Stimulated activated CD8-positive, alpha-beta memory T cell treated with anti-CD3 and anti-CD28 coated beads, Interleukin-7, amount 100 ng/mL, for 1 hour (primary cell): ENCODE data around the gene ASPN.

Source experiments
- DNase-seq, 2 donors: peaks; one replicate each; pipeline ENCODE4 v3.0.0-alpha.2; 2020; ENCODE audit warnings: low read depth in 2 of 2

The ASPN gene

DNA sequence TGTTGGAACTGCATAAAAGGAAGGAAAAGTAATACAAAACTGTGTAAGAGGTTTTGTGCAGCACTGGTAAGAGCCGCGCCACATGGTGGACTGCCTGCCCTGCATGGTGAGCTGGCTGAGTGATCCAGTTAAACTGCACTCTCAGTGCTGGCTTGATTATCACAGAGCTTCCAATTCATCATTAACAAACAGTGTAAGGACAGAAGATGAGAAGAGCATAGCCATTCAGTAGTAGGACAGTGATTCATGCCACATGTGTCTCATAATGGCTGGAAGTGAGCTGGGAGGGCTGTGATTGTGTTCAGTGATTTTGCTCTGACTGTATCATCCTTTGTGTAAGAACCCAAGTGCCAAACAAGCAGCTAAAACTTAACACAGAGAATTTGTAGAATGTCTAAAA is 14.1 kb downstream of the ASPN start:
- no peak for DNase-seq

DNA sequence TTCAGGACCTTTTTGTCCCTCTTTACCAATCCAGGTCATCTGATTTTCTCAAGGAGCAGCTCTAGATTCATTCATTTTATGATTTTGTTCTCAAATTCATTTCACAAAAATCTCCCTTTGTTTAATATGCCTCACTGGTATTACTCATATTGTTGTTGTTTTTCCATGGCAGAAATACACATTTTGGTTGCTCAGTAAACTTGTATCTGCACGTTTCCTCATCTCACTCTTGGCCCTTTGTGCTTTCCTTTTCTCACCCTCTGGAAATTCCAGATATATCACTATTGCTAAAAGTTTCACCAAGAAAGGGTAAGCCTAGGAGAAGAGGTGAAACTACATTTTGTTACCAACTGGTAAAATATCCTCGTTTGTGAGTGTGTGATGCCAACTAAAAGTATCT is 14.8 kb downstream of the ASPN start:
- DNase-seq = no peak

DNA sequence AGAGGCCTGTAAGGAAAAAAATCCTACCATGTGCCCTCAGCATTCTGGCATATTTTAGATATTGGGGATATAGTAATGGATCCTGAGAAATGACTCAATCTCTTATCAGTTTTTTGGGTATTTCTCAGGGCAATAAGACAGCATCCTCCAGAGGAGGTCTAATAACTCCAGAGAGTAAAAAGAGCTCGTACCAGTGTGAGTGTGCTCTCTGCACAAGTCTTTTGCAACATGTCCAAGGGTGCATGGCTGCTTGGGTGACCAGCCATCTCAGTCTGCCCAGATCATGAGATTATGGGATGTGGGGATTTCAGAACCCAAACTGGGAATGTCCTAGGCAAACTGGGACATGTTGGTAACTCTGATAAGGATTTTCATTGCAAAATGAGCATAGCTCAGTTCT is 15.3 kb downstream of the ASPN start:
- DNase-seq = no peak

DNA sequence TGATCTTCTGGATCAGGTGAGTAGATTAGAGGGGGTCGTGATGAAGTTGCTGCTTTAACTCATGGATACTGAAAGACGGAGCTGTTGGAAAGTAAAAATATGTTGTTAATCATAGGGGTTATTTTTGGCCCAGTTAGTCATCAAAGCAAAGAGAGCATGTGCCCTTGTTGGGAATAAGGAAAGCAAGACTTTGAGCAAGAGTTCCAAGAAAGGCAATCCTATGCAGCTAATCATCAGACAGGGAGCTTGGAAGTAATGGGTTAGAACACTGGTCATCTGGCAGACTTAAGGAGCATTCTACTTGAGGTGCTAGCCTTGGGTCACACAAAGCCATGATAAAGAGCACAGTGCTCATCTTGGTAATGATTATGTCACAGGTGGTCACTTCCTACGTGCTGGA is 18.3 kb downstream of the ASPN start:
- no peak for DNase-seq

DNA sequence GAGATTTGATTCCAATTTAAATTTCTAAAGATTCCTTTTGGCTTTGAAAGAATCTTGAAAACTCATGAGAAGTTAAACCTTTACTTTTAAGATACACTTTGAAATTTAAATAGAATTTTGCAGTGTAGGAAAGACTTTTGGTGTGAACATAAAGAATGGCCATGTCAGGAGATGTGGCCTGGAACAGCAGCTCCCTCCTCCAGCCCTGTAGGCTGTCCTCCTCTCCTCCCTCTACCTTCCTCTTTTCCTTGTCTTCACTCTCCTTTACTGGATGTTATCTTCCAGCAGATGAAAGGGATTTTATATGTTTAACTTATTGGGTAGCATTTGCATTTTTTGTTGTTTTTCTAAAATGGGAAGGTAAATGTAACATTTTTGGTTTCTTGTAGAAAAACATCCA is 18.9 kb downstream of the ASPN start:
- no peak for DNase-seq

DNA sequence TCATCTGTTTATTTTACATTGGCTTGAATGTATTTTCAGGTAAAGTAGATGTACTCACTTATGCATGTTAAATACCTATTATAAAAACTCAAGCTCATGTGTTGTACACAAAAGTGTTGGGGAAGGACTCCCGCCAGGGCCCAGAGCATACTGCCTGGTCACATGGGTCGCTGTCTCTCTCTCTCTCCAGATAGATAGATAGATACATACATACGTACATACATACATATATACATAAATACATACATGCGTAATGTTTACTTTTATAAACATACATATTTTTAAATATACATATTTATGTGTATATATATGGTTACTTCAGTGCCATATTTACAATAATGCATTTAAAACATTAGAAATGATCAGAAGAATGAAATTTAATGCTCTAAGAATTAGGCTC is 24.7 kb downstream of the ASPN start:
- DNase-seq = no peak

DNA sequence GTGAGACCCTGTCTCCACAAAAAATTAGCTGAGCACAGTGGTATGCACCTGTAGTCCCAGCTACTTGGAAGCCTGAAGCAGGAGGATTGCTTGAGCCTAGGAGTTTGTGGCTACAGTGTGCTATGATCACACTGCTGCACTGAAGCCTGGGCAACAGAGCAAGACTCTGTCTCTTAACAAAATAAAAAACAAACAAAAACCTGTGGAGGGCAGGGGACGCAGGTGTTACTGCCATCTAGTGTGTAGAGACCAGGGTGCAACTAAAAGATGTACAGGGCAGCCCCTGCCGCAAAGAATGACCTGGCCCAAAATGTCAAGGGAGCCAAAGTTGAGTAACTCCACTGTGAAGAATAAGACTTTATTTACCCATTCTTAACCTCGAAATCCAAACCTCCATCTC is 27.1 kb downstream of the ASPN start:
- DNase-seq = no peak

DNA sequence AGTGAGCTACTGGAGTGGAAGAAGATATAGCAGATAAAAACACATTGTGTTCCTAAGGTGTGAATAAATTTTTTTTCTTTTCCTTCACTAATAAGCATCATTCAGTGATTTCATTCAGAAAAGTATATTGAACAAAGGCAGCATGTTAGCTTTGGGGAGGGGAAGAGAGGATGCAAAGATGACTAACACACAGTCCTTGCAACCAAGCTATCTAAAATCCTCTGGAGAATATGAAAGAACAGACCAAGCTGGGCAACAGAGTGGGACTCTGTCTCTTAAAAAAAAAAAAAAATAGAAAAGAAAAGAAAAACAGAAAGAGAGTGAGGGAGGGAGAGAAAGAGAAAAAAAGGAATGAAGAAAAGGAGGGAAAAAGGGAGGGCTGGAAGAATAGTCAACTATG is 35.8 kb downstream of the ASPN start:
- no peak for DNase-seq

DNA sequence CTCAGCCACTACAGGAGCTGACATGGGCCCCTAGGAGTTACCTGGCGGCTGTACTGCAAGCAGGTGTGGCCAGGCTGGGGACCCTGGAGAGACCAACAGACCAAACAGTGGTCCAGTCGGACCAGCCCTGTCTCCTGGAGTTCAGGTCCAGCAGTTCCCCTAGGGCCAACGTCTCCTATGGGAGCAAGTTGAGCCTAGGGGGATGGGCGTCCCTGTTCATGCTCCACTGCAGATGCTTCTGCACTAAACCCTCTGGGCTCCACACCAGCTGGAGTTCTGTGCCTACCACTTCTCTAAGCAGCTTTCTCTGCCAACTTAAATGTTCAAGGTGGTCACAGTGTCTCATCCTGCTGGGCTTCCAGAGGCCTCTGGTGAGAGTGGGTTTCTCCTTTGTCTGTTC is 37.5 kb downstream of the ASPN start:
- DNase-seq = no peak

DNA sequence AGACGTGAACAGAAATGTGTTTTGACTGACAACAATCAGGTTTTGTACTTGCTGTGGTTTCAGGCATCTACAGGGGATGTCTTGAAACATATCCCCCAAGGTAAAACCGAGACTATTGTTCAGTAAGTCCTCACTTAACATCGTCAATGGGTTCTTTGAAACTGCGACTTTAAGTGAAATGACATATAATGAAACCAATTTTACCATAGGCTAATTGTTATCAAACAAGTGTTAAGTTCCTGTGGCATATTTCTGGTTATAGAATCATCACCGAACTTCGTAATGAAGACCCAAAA is 41.6 kb downstream of the ASPN start:
- DNase-seq = no peak

DNA sequence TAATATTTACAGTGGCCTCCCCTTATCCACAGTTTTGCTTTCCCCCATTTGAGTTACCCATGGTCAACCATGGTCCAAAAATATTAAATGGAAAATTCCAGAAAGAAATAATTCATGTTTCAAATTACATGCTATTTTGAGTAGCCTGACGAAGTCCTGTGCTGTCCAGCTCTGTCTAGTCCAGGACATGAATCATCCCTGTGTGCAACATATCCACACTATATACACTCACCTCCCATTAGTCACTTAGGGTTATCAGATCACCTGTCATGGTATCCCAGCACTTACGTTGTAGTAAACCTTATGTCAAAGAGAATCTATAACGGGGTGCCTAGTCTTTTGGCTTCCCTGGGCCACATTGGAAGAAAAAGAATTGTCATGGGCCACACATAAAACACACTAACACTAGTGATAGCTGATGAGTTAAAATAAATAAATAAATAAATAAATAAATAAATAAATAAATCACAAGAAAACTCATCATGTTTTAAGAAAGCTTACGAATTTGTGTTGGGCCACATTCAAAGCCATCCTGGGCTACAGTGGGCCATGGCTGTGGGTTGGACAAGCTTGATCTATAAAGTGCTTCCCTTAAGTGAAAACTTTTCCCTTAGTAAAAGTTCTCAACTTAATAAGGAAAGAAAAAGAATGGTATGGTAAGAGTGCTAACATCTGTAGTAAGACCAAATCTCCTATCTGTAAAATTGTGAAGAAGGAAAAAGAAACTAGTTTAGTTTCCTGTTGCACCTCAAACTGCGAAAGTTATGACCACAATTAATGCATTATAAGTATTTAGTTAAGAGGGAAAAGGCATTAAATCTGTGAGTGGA is 42.2 kb downstream of the ASPN start:
- DNase-seq = no peak

DNA sequence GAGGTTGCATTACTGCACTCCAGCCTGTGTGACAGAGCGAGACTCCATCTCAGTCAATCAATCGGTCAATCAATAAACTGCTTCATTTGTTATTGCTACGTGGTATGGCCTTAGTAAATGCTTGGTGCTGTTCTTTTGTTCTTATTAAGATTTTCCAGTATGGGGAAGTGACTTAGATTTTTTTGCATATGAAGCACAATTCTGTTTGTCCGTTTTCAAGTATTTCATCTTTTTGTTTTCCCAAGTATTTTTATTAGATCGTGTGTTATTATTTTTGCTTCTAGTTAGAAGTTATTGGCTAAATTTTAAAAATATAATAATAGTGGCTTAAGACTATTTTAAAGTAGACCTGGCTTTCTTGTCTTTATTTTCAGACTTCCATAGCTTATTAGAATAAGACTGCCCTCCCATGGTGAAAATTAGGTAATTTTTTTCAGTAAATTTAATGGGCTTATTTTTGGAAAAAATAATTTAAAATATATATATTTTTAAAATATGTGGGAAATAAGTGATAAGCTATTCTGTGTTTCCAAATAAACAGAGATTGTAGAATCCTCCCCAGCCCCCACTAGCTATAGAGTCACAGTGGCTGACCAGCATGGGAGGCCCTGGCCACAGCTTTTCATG is 43.3 kb downstream of the ASPN start:
- DNase-seq = no peak

DNA sequence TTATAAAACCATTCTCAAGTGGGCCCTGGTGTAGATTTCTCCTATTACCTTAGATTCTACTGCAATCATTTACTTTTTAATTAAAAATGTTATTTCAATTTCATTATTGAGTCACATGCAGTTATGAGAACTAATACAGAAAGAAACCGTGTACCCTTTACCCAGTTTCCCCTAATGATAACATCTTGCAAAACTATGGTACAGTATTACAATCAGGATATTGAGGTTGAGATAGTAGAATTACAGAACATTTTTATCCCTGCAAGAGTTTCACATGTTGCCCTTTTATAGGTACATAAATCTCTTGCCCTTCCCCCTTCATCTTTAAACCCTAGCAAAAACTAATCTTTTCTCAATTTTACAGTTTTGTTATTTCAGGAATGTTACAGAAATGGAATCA is 47.0 kb downstream of the ASPN start:
- DNase-seq = no peak

DNA sequence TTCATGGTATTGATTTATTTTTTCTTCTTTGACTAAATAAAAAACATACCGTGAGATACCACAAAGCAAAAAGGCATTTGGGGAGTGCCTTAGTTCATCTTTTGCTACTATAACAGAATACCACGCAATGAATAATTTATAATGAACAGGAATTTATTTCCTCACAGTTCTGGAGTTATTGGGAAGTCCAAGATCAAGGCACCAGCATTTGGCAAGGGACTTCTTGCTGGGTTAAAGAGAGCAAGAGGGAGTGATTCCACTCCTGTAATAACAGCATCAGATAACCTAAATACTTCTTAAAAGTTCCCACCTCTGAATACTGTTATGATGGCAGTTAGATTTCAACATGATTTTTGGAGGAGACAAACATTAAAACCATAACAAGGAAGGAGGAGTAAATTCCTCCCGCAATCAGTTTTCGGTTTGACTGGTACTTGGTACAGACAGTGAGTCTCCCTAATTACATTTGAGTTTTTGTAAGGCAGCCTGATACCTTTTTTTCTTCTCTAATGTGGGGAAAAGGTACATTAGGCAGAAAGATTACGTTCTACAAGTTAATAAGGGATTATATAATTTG is 49.2 kb downstream of the ASPN start:
- DNase-seq = no peak

DNA sequence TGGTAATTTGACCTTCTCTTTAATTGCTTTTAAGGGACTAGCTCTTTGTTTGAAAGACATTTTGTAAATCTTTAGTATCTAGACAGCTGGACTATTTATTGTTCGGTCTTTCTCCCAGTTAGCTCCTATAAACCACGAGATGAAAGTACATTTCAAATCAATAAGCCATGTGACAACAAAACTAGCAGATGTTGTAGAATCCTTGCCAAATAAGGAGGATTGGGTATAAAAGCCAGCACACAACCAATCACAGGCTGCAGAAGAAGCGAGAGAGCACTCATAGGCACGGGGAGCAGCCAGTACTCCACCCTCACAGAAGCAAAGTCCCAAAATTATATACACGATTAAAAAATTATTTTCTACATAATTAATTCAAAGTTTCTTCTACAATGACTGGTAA is 50.0 kb downstream of the ASPN start:
- no peak for DNase-seq

DNA sequence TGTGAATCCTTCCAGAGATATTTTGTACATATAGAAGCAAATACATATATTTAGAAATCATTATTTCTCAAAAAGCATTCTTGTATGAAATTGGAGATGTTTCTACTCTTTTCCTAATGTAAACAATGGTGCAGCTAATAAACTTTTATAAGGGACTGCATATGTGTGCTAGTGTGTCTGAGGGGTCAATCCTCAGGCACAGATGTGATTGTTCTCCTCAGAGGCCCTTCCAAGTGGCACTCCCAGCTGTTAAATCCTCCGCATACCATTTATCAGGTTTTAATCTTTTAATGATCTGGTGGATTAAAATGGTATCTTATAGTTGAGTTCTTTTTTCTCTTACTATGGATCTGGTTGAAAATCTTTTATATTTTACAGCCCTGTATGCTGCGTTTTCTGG is 52.5 kb downstream of the ASPN start:
- DNase-seq = no peak

DNA sequence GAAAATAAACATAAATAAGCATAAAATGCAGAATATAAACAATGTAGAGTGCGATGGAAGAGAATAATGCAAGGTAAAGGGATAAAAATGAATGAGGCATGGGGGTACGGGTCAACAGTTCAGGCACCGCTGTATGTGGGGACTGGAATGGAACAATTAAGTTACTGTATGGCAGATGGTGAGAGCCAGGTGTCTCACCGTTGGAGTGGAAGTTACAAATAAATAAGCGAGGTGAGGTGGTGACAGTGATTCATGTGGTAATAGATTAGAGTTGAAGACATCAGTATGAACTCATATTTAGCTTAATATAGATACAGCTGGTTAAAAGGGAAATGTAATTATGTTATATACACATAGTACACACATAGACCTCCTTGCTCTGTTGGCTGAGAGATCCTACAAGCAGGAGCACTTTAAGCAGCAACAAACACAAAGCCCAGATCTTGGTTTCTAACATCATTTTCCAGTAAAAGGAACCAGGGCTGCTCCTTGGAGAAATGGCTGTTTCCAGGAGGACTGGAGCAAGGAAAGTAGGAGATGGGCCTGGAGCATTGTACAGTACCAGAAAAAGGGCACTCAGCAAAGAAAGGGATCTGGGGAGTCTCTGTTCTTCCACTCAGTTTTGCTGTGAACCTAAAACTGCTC is 55.7 kb downstream of the ASPN start:
- DNase-seq = no peak

DNA sequence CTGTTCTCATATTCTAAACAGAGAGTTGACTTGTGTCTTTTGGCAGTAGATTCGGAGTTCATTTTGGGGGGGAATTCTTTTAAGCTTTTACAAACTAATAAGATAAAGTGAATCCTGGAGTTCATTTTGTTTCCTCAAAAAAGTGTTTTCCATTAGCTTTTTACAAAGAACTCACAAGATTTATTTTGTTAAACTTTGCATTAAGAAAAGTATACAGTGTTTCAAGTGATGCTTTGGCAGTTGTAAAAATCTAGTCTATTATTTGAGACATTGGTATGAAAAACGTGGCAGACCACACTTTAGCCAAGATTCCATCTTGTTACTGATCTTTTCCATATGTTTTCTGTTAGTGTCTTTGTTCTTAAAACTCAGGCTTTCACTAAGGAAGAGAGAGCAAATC is 56.8 kb downstream of the ASPN start:
- DNase-seq = no peak

DNA sequence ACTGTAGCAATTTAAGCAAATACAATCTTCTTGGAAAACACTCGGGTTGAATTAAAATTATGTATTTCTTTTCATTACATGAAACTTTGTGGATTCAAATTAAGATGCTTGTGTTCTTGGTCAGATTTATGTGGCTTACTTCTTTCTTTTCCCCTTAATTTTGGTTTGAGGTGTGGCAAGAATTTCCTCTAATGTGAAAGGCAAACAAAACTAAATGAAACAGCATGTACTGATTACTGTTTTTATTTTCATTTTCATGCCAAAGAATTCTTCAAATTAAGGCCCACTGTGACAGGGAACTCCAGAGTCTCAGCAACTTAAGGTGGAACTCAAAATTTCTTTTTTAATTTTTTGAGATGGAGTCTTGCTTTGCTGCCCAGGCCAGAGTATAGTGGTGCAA is 58.0 kb downstream of the ASPN start, which contains the start of gene OMD:
OMD (minus strand) TSS at position 132 of the 400 bp plus-strand sequence. CDS start 6,913 bp downstream, outside the sequence.
- DNase-seq = no peak

DNA sequence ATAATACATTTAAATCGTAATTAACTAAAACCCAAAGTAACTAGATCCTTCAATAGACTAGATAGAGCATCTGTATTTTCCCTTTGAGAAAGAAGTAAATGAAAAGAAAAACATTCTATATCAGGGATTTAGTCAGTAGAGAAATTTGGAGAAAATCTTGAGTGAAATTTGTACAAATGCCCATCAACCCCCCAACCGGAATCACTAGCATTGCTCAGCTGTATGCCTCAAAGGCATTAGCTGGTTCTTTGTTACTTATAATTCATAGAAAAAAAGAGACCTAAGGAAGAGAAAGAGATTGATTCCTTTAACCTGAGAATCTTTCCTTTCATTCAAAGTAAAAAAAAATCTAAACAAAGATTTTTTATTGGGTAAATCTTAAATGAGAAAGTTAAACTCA is 58.7 kb downstream of the ASPN start:
- no peak for DNase-seq

DNA sequence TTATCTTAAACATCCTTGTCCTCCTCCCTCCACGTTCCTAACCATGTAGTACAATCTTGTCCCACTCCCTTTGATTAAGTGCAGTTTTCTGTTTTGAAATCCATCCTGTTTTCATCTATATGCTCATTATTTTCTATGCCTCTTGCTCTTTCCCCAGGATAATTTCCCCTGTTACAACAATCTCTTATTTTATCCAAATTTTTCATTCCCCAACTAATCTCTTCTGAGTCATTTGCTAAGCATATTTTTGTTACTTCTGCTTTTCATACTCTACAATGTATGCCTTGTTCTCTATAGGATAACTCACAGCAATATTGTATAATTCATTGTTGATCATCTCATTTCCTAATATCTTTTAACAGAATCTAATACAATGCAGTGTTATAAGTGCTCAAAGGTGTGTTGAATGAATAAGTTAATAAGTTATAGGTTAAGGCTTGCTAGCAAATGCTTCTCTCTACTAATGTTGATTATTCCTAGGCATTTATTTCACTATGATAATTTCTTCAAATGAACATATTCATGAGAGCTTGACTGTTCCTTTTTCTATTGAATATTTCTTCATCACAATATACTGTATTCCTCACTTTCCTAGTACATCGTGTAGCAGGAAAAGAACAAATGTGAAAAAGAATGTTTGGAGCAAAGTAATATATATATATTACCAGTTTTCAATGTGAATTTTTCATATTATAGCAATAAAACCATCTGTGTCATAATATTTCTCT is 59.5 kb downstream of the ASPN start:
- DNase-seq = no peak

DNA sequence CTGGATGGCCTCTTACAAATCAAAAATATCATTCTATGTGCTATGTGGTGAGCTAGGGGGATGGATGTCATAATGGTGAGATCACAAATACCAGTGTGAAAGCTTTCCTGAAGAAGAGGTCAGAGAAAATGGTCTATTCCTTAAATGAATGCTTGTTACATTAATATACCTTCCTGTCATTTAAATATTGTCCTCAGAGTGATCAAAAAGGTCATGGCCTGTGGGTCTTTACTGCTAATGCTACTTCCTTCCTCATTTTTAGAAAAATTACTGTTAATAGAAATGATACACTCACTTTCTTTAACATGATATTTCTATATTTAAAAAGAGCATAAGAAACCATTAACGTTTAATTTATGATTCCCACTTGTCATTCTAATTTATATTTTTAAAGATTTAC is 67.7 kb downstream of the ASPN start:
- DNase-seq = no peak
